GM23248 (cell line): Measurements from ENCODE around the gene SNUPN.

Experiments
- EZH2 ChIP-seq: fragments of 200-600 bp; sonication (generic); IDR thresholded peaks from 2 replicates; pipeline ENCODE4 v1.6.1; 2018; ENCODE audit warnings: antibody characterized with exemption, mild to moderate bottlenecking; ENCODE audit not compliant: insufficient read depth, poor library complexity, severe bottlenecking
- EZH2phosphoT487 ChIP-seq: fragments of 200-600 bp; sonication (generic); IDR thresholded peaks from 2 replicates; pipeline ENCODE4 v1.6.1; 2018; ENCODE audit warnings: antibody characterized with exemption, moderate library complexity, mild to moderate bottlenecking, low read depth; ENCODE audit not compliant: insufficient read depth

DNA sequence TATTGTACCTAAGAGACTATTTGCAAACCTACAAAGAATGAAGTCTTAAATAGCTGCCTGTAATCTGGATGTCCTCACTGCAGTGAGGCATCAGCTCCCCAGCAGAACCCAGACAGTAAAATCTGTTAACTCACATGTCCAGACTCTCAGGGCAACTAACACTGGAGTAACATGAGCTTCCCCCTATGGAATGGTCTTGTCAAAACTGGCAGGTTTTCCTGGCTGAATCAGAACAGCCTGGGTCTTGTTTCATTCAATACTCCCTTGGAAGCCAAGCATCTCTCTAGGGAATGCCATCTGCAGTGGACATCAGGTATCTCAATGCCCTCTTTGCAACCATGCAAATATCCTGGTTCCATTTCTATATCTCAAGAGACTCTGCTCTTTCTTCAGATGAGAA lies 70.8 kb downstream of the SNUPN start:
- TF ChIP-seq EZH2 (no peak), EZH2phosphoT487 (no peak)
